Glutamatergic neuron (in vitro differentiated cells): ENCODE results near the gene COX7A2L. TPM values are rescaled to one million over a fixed set of nuclear protein-coding genes. Genes with fewer than 3 reads are reported as not detected.

Source experiments
- DNase-seq: peaks from one replicate; pipeline ENCODE4 v3.0.0; 2022
- H3K27ac Mint-ChIP-seq: one replicate; pipeline ENCODE4 v1.8.0; 2020; ENCODE audit warnings: mild to moderate bottlenecking, mixed read lengths, inconsistent platforms; ENCODE audit not compliant: unreplicated experiment
- H3K27me3 Mint-ChIP-seq: one replicate; pipeline ENCODE4 v1.8.0; 2020; ENCODE audit warnings: mild to moderate bottlenecking, moderate library complexity, mixed read lengths, inconsistent platforms; ENCODE audit not compliant: unreplicated experiment
- H3K36me3 Mint-ChIP-seq: one replicate; pipeline ENCODE4 v1.8.0; 2020; ENCODE audit warnings: mild to moderate bottlenecking, mixed read lengths, inconsistent platforms; ENCODE audit not compliant: unreplicated experiment
- H3K4me1 Mint-ChIP-seq: one replicate; pipeline ENCODE4 v1.8.0; 2020; ENCODE audit warnings: mild to moderate bottlenecking, low read depth, mixed read lengths, inconsistent platforms; ENCODE audit not compliant: unreplicated experiment
- H3K4me3 Mint-ChIP-seq: one replicate; pipeline ENCODE4 v1.8.0; 2020; ENCODE audit warnings: mild to moderate bottlenecking, mixed read lengths, inconsistent platforms; ENCODE audit not compliant: unreplicated experiment
- H3K9me3 Mint-ChIP-seq: one replicate; pipeline ENCODE4 v1.8.0; 2020; ENCODE audit warnings: mild to moderate bottlenecking, moderate library complexity, mixed read lengths, inconsistent platforms; ENCODE audit not compliant: unreplicated experiment
- CTCF ChIP-seq: fragments of 200-600 bp; sonication (generic); IDR thresholded peaks from one replicate; pipeline ENCODE4 v1.5.0; 2021; ENCODE audit not compliant: partially characterized antibody, unreplicated experiment
- total RNA-seq: library from RNA; stranded (reverse); fragmentation: NEBNext Ultra II Directional; extraction: Animal tissue kit (Norgen Biotek cat#: 25700); gene quantifications from one replicate; pipeline ENCODE4 v1.2.1, GENCODE V29; 2021; ENCODE audit not compliant: unreplicated experiment

Gene COX7A2L
- total RNA-seq, 1 donor from 2014 or later, result 98.8 TPM

GRCh38 chr2:42361728-42362283, 789 bp upstream of the COX7A2L start:
- no peak for TF ChIP-seq CTCF
- Mint-ChIP-seq H3K27ac (peak overlapping the region; percentile 95), H3K4me3 (peak overlapping the region; percentile 89), H3K4me1 (peaks cover 32% of the 10 kb centered on the region), H3K36me3 (no peaks in the 10 kb centered on the region), H3K27me3 (peaks cover 2% of the 10 kb centered on the region), H3K9me3 (peaks cover 1% of the 10 kb centered on the region)
- DNase-seq, result no peak

- DNase-seq, result no peak
These were observed 526 bp downstream of the COX7A2L start for GRCh38 chr2:42360493-42360889.

GRCh38 chr2:42359965-42360483, 993 bp downstream of the COX7A2L start:
- H3K36me3 Mint-ChIP-seq, result no peaks in the 10 kb centered on the region
- no peak for TF ChIP-seq CTCF
- peak overlapping the region; percentile 89 for H3K4me3 Mint-ChIP-seq
- peaks cover 2% of the 10 kb centered on the region for H3K27me3 Mint-ChIP-seq
- peaks cover 1% of the 10 kb centered on the region for H3K9me3 Mint-ChIP-seq
- DNase-seq, result no peak
- H3K27ac Mint-ChIP-seq, result peak overlapping the region; percentile 95
- H3K4me1 Mint-ChIP-seq, result peaks cover 32% of the 10 kb centered on the region

More at GRCh38 chr2:42360493-42360889, 526 bp downstream of the COX7A2L start:
- H3K4me1 Mint-ChIP-seq, result peaks cover 32% of the 10 kb centered on the region
- H3K4me3 Mint-ChIP-seq, result peak overlapping the region; percentile 89
- H3K27me3 Mint-ChIP-seq, result peaks cover 2% of the 10 kb centered on the region
- H3K36me3 Mint-ChIP-seq, result no peaks in the 10 kb centered on the region
- H3K9me3 Mint-ChIP-seq, result peaks cover 1% of the 10 kb centered on the region
- TF ChIP-seq CTCF, result no peak
- peak overlapping the region; percentile 95 for H3K27ac Mint-ChIP-seq

- Mint-ChIP-seq H3K4me1 (peaks cover 28% of the 10 kb centered on the region), H3K27ac (peak overlapping the region; percentile 95), H3K9me3 (peaks cover 1% of the 10 kb centered on the region), H3K4me3 (peak overlapping the region; percentile 89), H3K27me3 (peaks cover 2% of the 10 kb centered on the region), H3K36me3 (no peaks in the 10 kb centered on the region)
- no peak for DNase-seq
- TF ChIP-seq CTCF, result no peak
These were observed 1.6 kb downstream of the COX7A2L start for GRCh38 chr2:42359304-42359964.
